Tongue (tissue), 2 donors: ENCODE measurements around the gene CORO6. TPM values are rescaled to one million over a fixed set of nuclear protein-coding genes. Genes with fewer than 3 reads are reported as not detected.

Source experiments
- DNase-seq: peaks from one replicate; pipeline ENCODE4 v3.0.0-alpha.2; 2015
- total RNA-seq: library from RNA; depleted of rRNA; stranded (reverse); fragments of >200 nt; gene quantifications from one replicate; pipeline ENCODE4 v1.2.3, GENCODE V29; 2014

CORO6 gene
- total RNA-seq, 1 donor from 2014 or later = 62.7 TPM

- DNase-seq = no peak
Measured at GRCh38 chr17:29590411-29591145, 32.1 kb downstream of the CORO6 start.

GRCh38 chr17:29589524-29590410, 32.9 kb downstream of the CORO6 start, which contains the start of gene GIT1:
Gene GIT1, minus strand, starts transcription at chr17:29589648. Its CDS starts 270 bp downstream, at chr17:29589378.
- peak; percentile 94 for DNase-seq

GRCh38 chr17:29588562-29589411, 33.9 kb downstream of the CORO6 start:
- no peak for DNase-seq

GRCh38 chr17:29588017-29588561, 34.6 kb downstream of the CORO6 start:
- DNase-seq = no peak

- DNase-seq = no peak
Measured at GRCh38 chr17:29587591-29587990, 35.1 kb downstream of the CORO6 start.

- no peak for DNase-seq
Measured at GRCh38 chr17:29586676-29587469, 35.8 kb downstream of the CORO6 start.

GRCh38 chr17:29585080-29585751, 37.5 kb downstream of the CORO6 start:
- no peak for DNase-seq

GRCh38 chr17:29584452-29585079, 38.1 kb downstream of the CORO6 start:
- no peak for DNase-seq

- no peak for DNase-seq
Measured at GRCh38 chr17:29583324-29584248, 39.1 kb downstream of the CORO6 start.

GRCh38 chr17:29582772-29583171, 39.9 kb downstream of the CORO6 start:
- DNase-seq = no peak

- DNase-seq = no peak
Measured at GRCh38 chr17:29582254-29582765, 40.4 kb downstream of the CORO6 start.

- DNase-seq = no peak
Measured at GRCh38 chr17:29581583-29582253, 41.0 kb downstream of the CORO6 start.

GRCh38 chr17:29579866-29580771, 42.6 kb downstream of the CORO6 start:
- DNase-seq = peak; percentile 89

GRCh38 chr17:29578626-29579485, 43.9 kb downstream of the CORO6 start:
- no peak for DNase-seq

GRCh38 chr17:29577385-29578211, 45.1 kb downstream of the CORO6 start:
- DNase-seq = peak; percentile 71
